GM19324 (cell line): ENCODE measurements around the gene TMEM50B.

Experiments used
- ATAC-seq: cut with Tn5 transposase; IDR thresholded peaks from one replicate; pipeline ENCODE4 v1.9.1; 2021; ENCODE audit warnings: mild to moderate bottlenecking, moderate library complexity; ENCODE audit not compliant: unreplicated experiment, low FRiP score

The TMEM50B gene

GRCh38 chr21:33401630-33401992 is 78.2 kb downstream of the TMEM50B start:
- no peak for ATAC-seq
